DMS79 (cell line): ENCODE measurements around the gene UPK1A.
"Not testable (repeated sequence)": the region's sequence is repeated elsewhere in the genome, so short reads cannot be mapped to it uniquely, and the experiment has no call there.

Experiments
- DNase-seq: peaks from one replicate; lab custom pipeline; 2025; lab: John Stamatoyannopoulos, UW

The UPK1A gene

GRCh38 chr19:35644206-35644986 is 21.9 kb upstream of the UPK1A start:
- DNase-seq = peak; percentile 95

- DNase-seq = no peak
Measured at GRCh38 chr19:35644987-35645679, 21.2 kb upstream of the UPK1A start.

- no peak for DNase-seq
Measured at GRCh38 chr19:35645680-35646511, 20.4 kb upstream of the UPK1A start.

GRCh38 chr19:35648017-35648961 is 18.0 kb upstream of the UPK1A start, which contains the start of gene COX6B1:
Gene COX6B1 (plus strand): TSS chr19:35648323. CDS start chr19:35651244, 2,921 bp downstream.
- DNase-seq = peak; percentile 98

GRCh38 chr19:35650581-35650980 is 15.7 kb upstream of the UPK1A start:
- DNase-seq = no peak

- DNase-seq = not testable (repeated sequence)
Measured at GRCh38 chr19:35654828-35655227, 11.5 kb upstream of the UPK1A start.

- DNase-seq = no peak
Measured at GRCh38 chr19:35655600-35655999, 10.7 kb upstream of the UPK1A start.

GRCh38 chr19:35656700-35657099 is 9.6 kb upstream of the UPK1A start:
- no peak for DNase-seq

- no peak for DNase-seq
Measured at GRCh38 chr19:35657904-35658700, 8.2 kb upstream of the UPK1A start.

- DNase-seq = no peak
Measured at GRCh38 chr19:35661995-35662340, 4.3 kb upstream of the UPK1A start.

- DNase-seq = no peak
Measured at GRCh38 chr19:35663981-35664380, 2.3 kb upstream of the UPK1A start.

- no peak for DNase-seq
Measured at GRCh38 chr19:35665157-35665556, 1.2 kb upstream of the UPK1A start.

GRCh38 chr19:35665604-35666003 is 713 bp upstream of the UPK1A start:
- no peak for DNase-seq

- no peak for DNase-seq
Measured at GRCh38 chr19:35669566-35669965, 3.2 kb downstream of the UPK1A start.

- DNase-seq = no peak
Measured at GRCh38 chr19:35669974-35670373, 3.7 kb downstream of the UPK1A start.

GRCh38 chr19:35670686-35671085 is 4.4 kb downstream of the UPK1A start:
- no peak for DNase-seq

- DNase-seq = no peak
Measured at GRCh38 chr19:35671818-35672217, 5.5 kb downstream of the UPK1A start.

GRCh38 chr19:35673121-35673804 is 6.9 kb downstream of the UPK1A start:
- no peak for DNase-seq

GRCh38 chr19:35675589-35676140 is 9.3 kb downstream of the UPK1A start:
- no peak for DNase-seq

GRCh38 chr19:35689836-35690235 is 23.5 kb downstream of the UPK1A start:
- no peak for DNase-seq
